ENCODE data around the gene CAMK2B.

CAMK2B gene

DNA sequence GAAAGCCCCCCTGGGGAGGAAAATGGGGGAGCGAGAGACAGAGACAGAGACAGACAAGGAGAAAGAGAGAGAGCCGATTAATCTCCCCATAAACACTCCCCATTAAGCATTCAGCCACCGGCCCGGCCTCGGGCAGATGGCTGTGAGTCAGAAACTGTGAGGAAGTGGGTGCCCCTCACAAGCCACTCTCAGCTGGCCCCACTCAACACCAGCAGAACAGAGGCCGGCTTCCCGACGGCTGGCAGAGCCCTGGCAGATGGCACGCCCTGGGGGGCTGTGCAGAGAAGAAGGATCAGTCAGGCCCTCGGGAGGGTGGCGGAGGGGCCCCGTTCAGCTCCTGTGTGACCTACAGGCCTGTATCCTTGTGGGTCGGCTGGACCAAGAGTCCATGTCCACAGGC is 41.2 kb downstream of the CAMK2B start:
- no peak for DNase-seq (ENCODE audit: insufficient read length, low spot score)

DNA sequence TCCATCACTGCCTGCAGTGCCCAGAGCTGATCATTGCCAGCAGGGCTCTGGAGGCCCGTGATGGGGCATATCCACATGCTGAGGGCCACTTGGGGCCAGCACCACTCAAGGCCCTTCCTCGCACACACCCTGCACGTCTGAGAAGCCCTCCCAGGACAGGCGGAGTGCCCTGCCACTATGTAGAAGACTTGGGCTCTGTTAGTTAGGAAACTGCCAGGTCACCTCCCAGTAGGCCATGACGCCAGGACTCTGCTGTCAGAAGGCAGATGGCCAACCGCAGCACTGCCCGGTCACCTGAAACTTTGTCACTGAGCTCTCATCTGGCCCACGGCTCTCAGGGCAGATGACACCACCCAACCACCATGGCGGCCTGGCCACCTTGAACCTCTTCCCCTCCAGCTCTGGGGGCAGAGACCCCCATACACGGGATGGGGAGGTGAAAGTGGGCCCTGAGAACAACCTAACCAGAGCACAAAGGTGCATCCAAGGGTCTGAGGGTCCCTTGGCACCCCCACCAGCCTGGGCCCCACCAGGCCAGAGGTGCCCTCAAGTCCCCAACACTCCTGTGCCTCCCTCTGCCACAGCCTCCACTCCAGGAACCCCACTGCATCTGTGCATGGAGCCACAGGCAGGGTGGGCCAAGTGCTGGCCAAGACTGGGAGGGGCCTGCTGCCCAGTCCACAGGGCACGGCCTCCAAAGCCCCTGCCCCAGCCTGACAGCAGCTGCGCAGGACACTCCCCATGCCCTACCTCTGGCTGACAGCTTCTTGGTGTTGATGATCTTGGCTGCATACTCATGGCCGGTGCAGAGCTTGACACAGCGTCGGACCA is 41.8 kb downstream of the CAMK2B start:
- FAIRE-seq (no peak), DNase-seq (ENCODE audit: insufficient read length, low spot score) (no peak)
- no peak for TF ChIP-seq POU2F2 (IDR thresholded peaks at IDR 0.05; ENCODE audit: low read depth, low read length)
- no peak for TF ChIP-seq TAF1 (IDR thresholded peaks at IDR 0.05; ENCODE audit: low read depth, low read length)
- TF ChIP-seq POLR2AphosphoS5 (IDR thresholded peaks at IDR 0.05; ENCODE audit: low read depth, low read length), result no peak
- TF ChIP-seq POLR2A (IDR thresholded peaks at IDR 0.05; ENCODE audit: low read depth, low read length), result no peak
- no peak for TF ChIP-seq SPI1 (IDR thresholded peaks at IDR 0.05; ENCODE audit: low read depth, low read length)
- no peak for TF ChIP-seq PAX5 (IDR thresholded peaks at IDR 0.05; ENCODE audit: insufficient read depth, low read length, severe bottlenecking)

More for the DNA sequence above, 41.2 kb downstream of the CAMK2B start:
- TF ChIP-seq SPI1 (IDR thresholded peaks at IDR 0.05; ENCODE audit: low read depth, low read length), result no peak
- TF ChIP-seq POLR2AphosphoS5 (IDR thresholded peaks at IDR 0.05; ENCODE audit: low read depth, low read length), result no peak
- TF ChIP-seq POU2F2 (IDR thresholded peaks at IDR 0.05; ENCODE audit: low read depth, low read length), result no peak
- no peak for TF ChIP-seq PAX5 (IDR thresholded peaks at IDR 0.05; ENCODE audit: insufficient read depth, low read length, severe bottlenecking)
- TF ChIP-seq POLR2A (IDR thresholded peaks at IDR 0.05; ENCODE audit: low read depth, low read length), result no peak
- no peak for TF ChIP-seq TAF1 (IDR thresholded peaks at IDR 0.05; ENCODE audit: low read depth, low read length)
- FAIRE-seq, result no peak

DNA sequence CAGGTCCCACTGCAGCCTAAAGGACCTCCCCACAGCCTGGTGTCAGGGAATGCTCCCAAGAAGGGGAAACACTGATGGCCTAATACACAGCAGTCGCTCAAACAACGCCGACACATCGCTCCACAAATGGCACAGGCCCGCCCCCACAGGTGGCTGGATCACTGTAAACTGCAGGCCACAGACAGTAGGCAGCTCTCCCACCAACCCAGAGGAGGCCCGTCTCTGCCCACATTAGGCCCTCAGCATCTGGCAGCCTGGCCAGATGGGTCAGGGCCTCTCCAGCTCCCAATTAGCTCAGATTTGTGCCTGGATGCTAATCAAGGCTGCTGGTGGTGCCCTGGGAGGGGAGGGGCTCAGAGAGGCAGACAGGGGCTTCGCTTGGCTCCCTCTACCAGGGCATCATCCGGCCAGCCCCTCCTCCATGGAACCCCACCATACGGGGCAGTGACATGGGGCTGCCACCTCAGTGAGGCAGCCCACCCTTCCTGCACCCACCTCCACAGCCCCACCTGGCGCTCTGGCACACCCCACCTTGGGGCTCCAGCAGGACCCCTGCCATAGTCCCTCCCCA is 42.7 kb downstream of the CAMK2B start:
- TF ChIP-seq POU2F2 (IDR thresholded peaks at IDR 0.05; ENCODE audit: low read depth, low read length) (no peak), POLR2A (IDR thresholded peaks at IDR 0.05; ENCODE audit: low read depth, low read length) (no peak), TAF1 (IDR thresholded peaks at IDR 0.05; ENCODE audit: low read depth, low read length) (no peak), PAX5 (IDR thresholded peaks at IDR 0.05; ENCODE audit: insufficient read depth, low read length, severe bottlenecking) (no peak)
- no peak for FAIRE-seq
- DNase-seq (ENCODE audit: insufficient read length, low spot score), result no peak

DNA sequence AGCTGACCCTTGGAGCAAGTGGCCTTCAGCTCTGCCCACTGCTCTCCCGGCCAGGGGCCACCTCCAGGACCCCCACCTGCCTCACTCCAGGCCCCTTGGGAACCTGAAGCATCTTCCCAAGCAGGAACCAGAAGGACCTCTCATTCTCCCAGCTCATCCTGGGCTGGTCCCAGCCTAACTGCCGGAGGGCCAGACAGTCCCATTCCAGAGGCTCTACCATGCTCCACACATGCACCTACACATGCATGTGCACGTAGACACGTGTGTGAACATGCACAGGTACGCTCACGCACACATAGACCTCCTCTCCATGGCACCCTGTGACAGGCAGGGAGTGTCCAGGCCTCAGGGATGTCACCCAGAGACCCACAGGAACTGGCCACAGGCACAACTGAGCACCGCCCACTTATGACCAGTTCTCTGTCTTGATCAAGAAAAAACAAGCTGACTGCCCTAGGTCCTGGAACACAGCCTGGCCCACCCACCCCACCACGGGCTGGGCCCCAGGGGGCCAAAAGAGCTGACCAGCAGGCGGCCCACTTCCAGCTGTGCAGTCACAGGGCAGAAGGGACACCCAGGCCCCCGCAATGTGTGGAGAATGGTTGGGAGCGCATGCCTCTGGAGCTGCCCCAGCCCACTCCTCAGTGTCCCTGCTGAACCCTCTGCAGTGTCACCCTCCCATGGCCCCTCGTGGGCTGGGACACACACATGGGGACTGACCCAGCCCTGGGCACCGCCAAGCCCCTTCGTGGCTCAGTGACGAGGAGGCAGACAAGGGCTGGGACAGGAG is 43.4 kb downstream of the CAMK2B start:
- DNase-seq (ENCODE audit: insufficient read length, low spot score) (no peak), FAIRE-seq (no peak)
- no peak for TF ChIP-seq POLR2AphosphoS5 (IDR thresholded peaks at IDR 0.05; ENCODE audit: low read depth, low read length)
- TF ChIP-seq TAF1 (IDR thresholded peaks at IDR 0.05; ENCODE audit: low read depth, low read length), result no peak
- no peak for TF ChIP-seq SPI1 (IDR thresholded peaks at IDR 0.05; ENCODE audit: low read depth, low read length)
- TF ChIP-seq POLR2A (IDR thresholded peaks at IDR 0.05; ENCODE audit: low read depth, low read length), result no peak
- no peak for TF ChIP-seq POU2F2 (IDR thresholded peaks at IDR 0.05; ENCODE audit: low read depth, low read length)
- TF ChIP-seq PAX5 (IDR thresholded peaks at IDR 0.05; ENCODE audit: insufficient read depth, low read length, severe bottlenecking), result no peak

DNA sequence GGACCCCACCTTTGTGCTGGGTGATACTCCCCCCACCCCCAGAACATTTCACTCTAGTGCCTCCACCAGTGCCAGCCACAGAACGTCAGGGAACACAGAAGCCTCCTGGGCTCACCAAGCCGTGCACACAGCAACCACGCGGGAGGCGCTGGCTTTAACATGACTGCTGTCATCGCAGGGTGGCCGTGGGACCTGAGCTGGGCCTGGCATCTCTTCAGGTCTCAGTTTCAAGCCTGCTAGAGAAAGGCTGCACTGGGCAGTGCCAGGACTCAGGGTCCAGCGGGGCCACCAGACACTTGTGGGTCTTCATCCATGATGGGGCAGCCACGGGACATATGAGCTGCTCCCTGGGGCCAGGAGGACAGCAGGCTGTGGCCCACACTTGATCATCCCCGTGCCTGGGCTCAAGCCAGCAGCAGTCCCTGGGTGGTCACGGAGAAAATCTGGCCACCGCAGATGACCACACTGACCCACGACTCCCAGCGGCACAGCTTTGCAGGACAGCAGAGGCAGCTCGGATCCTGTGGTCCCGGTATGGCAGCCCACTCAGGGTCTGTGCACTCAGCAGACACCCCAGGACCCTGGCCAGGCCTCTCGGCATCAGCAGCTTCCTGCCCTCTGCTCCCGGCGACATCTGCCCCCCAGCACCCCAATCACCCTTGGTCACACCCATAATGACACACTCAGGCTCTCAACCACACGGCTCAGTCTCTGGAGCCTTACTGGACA is 44.2 kb downstream of the CAMK2B start:
- TF ChIP-seq POU2F2 (IDR thresholded peaks at IDR 0.05; ENCODE audit: low read depth, low read length), result no peak
- DNase-seq (ENCODE audit: insufficient read length, low spot score), result no peak
- no peak for FAIRE-seq

GRCh38 chr7:44280636-44280992 is 44.8 kb downstream of the CAMK2B start:
- TF ChIP-seq PAX5 (IDR thresholded peaks at IDR 0.05; ENCODE audit: insufficient read depth, low read length, severe bottlenecking), result no peak
- TF ChIP-seq POLR2A (IDR thresholded peaks at IDR 0.05; ENCODE audit: low read depth, low read length), result no peak
- no peak for TF ChIP-seq POU2F2 (IDR thresholded peaks at IDR 0.05; ENCODE audit: low read depth, low read length)
- TF ChIP-seq POLR2AphosphoS5 (IDR thresholded peaks at IDR 0.05; ENCODE audit: low read depth, low read length), result no peak
- no peak for TF ChIP-seq SPI1 (IDR thresholded peaks at IDR 0.05; ENCODE audit: low read depth, low read length)
- TF ChIP-seq TAF1 (IDR thresholded peaks at IDR 0.05; ENCODE audit: low read depth, low read length), result no peak
- no peak for DNase-seq (ENCODE audit: insufficient read length, low spot score)
- no peak for FAIRE-seq

DNA sequence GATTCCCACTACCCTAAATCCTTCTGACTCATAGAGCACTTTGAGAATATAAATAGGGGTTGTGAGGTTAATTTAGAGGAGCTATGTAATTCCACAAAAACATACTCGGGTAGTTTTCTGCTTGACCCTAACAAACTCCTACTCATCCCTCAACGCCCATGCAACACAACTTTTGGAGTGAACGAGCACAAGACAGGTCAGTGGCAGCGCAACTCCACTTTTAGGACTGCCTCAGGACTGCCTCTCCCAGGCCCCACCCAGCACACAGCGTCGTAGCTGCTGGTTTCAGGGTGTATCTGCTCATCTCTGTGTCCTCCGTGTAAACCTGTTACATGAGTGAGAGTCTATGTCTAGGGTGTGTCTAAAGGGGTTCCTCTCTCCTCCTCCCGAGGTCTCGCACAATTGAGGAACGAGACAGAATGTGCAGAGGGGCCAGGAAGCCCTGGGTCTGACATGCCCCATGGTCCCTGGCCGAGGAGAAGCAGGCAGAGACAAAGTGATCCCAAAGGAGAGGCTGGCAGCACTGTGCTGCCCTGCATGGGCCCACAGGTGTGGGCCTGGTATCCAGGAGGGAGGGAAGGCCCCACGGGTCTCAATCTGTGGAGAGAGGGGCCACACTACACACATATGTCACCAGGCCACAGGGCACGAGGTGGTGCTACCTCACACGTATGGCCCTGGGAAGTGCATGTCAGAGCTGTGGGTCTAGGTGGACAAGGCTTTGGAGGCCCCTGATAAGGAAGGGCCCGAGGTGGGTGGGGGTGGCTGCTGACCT is 45.5 kb downstream of the CAMK2B start:
- TF ChIP-seq TAF1 (IDR thresholded peaks at IDR 0.05; ENCODE audit: low read depth, low read length) (no peak), SPI1 (IDR thresholded peaks at IDR 0.05; ENCODE audit: low read depth, low read length) (no peak), PAX5 (IDR thresholded peaks at IDR 0.05; ENCODE audit: insufficient read depth, low read length, severe bottlenecking) (no peak), POLR2AphosphoS5 (IDR thresholded peaks at IDR 0.05; ENCODE audit: low read depth, low read length) (no peak), POU2F2 (IDR thresholded peaks at IDR 0.05; ENCODE audit: low read depth, low read length) (no peak), POLR2A (IDR thresholded peaks at IDR 0.05; ENCODE audit: low read depth, low read length) (no peak)
- DNase-seq (ENCODE audit: insufficient read length, low spot score), result no peak
- FAIRE-seq, result no peak

GRCh38 chr7:44279286-44279685 is 46.1 kb downstream of the CAMK2B start:
- no peak for DNase-seq (ENCODE audit: insufficient read length, low spot score)
- TF ChIP-seq PAX5 (IDR thresholded peaks at IDR 0.05; ENCODE audit: insufficient read depth, low read length, severe bottlenecking), result no peak
- TF ChIP-seq POU2F2 (IDR thresholded peaks at IDR 0.05; ENCODE audit: low read depth, low read length), result no peak
- no peak for TF ChIP-seq POLR2A (IDR thresholded peaks at IDR 0.05; ENCODE audit: low read depth, low read length)
- TF ChIP-seq SPI1 (IDR thresholded peaks at IDR 0.05; ENCODE audit: low read depth, low read length), result no peak
- no peak for TF ChIP-seq TAF1 (IDR thresholded peaks at IDR 0.05; ENCODE audit: low read depth, low read length)
- no peak for TF ChIP-seq POLR2AphosphoS5 (IDR thresholded peaks at IDR 0.05; ENCODE audit: low read depth, low read length)
- FAIRE-seq, result no peak
